Fibroblast of mammary gland (primary cell): ENCODE results near the gene DCST2.
"Not testable (repeated sequence)": the region's sequence is repeated elsewhere in the genome, so short reads cannot be mapped to it uniquely, and the experiment has no call there.

ENCODE experiments used
- DNase-seq: peaks from one replicate; pipeline ENCODE4 v3.0.0-alpha.2; 2010; ENCODE audit warnings: low read depth
- H3K4me3 ChIP-seq: 2 replicates; pipeline ENCODE4 v1.5.1; 2011; ENCODE audit warnings: low read depth, mild to moderate bottlenecking, low read length, moderate library complexity; ENCODE audit not compliant: control insufficient read depth
- TF ChIP-seq, protein P1 (sequence below): conservative IDR thresholded peaks from 2 replicates; pipeline ENCODE4 v1.5.1; 2011; ENCODE audit warnings: low read depth, low read length, inconsistent platforms; ENCODE audit not compliant: control insufficient read depth, insufficient read depth

Gene DCST2

GRCh38 chr1:154992721-154993571 is 40.6 kb downstream of the DCST2 start:
- H3K4me3 ChIP-seq = no peak overlapping the region
- TF ChIP-seq, protein P1, sequence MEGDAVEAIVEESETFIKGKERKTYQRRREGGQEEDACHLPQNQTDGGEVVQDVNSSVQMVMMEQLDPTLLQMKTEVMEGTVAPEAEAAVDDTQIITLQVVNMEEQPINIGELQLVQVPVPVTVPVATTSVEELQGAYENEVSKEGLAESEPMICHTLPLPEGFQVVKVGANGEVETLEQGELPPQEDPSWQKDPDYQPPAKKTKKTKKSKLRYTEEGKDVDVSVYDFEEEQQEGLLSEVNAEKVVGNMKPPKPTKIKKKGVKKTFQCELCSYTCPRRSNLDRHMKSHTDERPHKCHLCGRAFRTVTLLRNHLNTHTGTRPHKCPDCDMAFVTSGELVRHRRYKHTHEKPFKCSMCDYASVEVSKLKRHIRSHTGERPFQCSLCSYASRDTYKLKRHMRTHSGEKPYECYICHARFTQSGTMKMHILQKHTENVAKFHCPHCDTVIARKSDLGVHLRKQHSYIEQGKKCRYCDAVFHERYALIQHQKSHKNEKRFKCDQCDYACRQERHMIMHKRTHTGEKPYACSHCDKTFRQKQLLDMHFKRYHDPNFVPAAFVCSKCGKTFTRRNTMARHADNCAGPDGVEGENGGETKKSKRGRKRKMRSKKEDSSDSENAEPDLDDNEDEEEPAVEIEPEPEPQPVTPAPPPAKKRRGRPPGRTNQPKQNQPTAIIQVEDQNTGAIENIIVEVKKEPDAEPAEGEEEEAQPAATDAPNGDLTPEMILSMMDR = peak; percentile 20
- DNase-seq = peak; percentile 74

GRCh38 chr1:154990276-154990675 is 43.3 kb downstream of the DCST2 start:
- TF ChIP-seq, protein P1 = no peak
- H3K4me3 ChIP-seq = no peak overlapping the region
- DNase-seq = no peak

DNA sequence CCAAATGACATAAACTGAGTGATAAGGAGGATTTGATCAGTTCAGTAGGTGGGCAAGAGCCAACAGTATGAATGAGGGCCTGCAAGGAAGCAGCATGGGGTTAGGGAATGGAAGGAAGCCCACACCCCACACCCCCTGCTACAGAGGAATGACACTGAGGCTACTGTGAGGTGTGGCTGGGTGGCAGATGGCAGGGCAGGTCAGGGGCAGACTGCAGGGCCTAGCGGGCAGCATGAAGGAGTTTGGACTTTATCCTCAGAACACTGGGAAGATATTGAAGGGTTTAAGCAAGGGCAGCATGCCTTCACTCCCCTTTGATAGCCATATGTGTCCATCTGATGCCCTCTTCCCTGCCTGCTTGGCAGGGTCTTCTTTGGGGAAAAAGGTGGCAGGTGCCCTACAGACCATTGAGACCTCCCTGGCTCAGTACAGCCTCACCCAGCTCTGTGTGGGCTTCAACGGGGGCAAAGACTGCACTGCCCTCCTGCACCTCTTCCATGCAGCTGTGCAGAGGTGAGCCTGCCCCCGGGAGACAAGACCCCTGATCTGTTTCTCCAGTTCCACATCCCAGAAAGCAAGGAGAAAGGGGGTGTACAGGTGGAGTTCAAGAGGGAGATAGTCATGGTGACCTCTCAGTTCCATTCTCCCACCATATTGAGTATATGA is 44.3 kb downstream of the DCST2 start:
- no peak for DNase-seq
- TF ChIP-seq, protein P1 = no peak
- H3K4me3 ChIP-seq = no peak overlapping the region

DNA sequence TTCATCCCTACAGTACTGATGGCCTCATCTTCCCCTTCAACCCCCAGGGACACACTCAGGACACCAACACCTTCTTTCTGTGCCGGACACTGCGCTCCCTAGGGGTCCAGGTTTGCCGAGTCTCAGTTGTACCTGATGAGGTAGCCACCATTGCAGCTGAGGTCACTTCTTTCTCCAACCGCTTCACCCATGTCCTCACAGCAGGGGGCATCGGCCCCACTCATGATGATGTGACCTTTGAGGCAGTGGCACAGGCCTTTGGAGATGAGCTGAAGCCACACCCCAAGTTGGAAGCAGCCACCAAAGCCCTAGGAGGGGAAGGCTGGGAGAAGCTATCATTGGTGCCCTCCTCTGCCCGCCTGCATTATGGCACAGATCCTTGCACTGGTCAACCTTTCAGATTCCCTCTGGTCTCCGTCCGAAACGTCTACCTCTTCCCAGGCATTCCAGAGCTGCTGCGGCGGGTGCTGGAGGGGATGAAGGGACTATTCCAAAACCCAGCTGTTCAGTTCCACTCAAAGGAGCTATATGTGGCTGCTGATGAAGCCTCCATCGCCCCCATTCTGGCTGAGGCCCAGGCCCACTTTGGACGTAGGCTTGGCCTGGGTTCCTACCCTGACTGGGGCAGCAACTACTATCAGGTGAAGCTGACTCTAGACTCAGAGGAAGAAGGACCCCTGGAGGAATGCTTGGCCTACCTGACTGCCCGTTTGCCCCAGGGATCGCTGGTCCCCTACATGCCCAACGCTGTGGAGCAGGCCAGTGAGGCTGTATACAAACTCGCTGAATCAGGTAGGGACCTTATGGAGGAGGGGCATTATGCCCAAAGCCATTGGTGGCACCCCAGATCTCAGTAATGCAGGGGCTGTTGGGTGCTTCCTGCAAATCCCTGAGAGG is 45.3 kb downstream of the DCST2 start:
- TF ChIP-seq, protein P1 = no peak
- no peak overlapping the region for H3K4me3 ChIP-seq
- no peak for DNase-seq

- DNase-seq = peak; percentile 73
- no peak overlapping the region for H3K4me3 ChIP-seq
- TF ChIP-seq, protein P1 = no peak
These were observed 46.3 kb downstream of the DCST2 start for GRCh38 chr1:154987326-154987725.

- DNase-seq, H3K4me3 ChIP-seq: not testable (repeated sequence)
These were observed 46.8 kb downstream of the DCST2 start for GRCh38 chr1:154986736-154987135.
